Parathyroid adenoma (tissue), 2 donors: ENCODE measurements around the gene ADGRG3.
A peak's percentile ranks its signal among the peaks of the same experiment; 100 is the strongest.

ENCODE experiments used
- H2AFZ ChIP-seq: fragments of 300-600 bp; sonication (generic); one replicate; pipeline ENCODE4 v1.7.0; 2017; ENCODE audit warnings: antibody characterized with exemption, mild to moderate bottlenecking
- H3K27ac ChIP-seq: fragments of 300-600 bp; sonication (generic); one replicate; pipeline ENCODE4 v1.7.0; 2017
- H3K27me3 ChIP-seq: fragments of 300-600 bp; sonication (generic); one replicate; pipeline ENCODE4 v1.7.0; 2017; ENCODE audit warnings: low read length; ENCODE audit not compliant: control insufficient read depth, insufficient read depth
- H3K36me3 ChIP-seq: fragments of 300-600 bp; sonication (generic); one replicate; pipeline ENCODE4 v1.7.0; 2017; ENCODE audit warnings: low read length; ENCODE audit not compliant: control insufficient read depth, insufficient read depth
- H3K4me1 ChIP-seq: fragments of 300-600 bp; sonication (generic); one replicate; pipeline ENCODE4 v1.7.0; 2017; ENCODE audit warnings: control low read depth
- H3K4me2 ChIP-seq: fragments of 300-600 bp; sonication (generic); one replicate; pipeline ENCODE4 v1.7.0; 2017; ENCODE audit warnings: low read length
- H3K4me3 ChIP-seq: fragments of 300-600 bp; sonication (generic); one replicate; pipeline ENCODE4 v1.7.0; 2017; ENCODE audit warnings: low read depth, low read length
- H3K79me2 ChIP-seq: fragments of 300-600 bp; sonication (generic); one replicate; pipeline ENCODE4 v1.7.0; 2017; ENCODE audit warnings: control low read depth
- H3K9ac ChIP-seq: fragments of 300-600 bp; sonication (generic); one replicate; pipeline ENCODE4 v1.7.0; 2017; ENCODE audit warnings: mild to moderate bottlenecking
- H3K9me3 ChIP-seq: fragments of 300-600 bp; sonication (generic); one replicate; pipeline ENCODE4 v1.7.0; 2017; ENCODE audit warnings: low read length; ENCODE audit not compliant: control insufficient read depth
- CTCF ChIP-seq: fragments of 300-600 bp; sonication (generic); IDR thresholded peaks from one replicate; pipeline ENCODE4 v1.7.0; 2017; ENCODE audit warnings: antibody characterized with exemption, mild to moderate bottlenecking
- donor health status: primary hyperparathyroidism.

Gene ADGRG3

DNA sequence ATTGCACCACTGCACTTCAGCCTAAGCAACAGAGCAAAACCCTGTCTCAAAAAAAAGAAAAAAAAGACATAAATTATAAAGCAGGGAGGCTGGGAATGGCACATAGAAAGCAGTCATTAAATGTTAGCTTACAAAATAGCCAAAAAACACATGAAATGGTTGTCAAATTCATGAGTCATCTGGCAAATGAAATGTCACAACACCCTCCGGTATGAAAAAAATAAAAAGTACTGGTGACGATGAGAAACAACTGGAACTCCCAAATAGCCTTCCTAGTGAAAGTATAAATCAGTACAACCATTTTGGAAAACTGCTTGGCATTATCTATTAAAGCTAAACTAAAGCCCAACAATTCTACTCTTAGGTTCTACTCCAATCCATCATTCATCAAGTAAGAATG is 63.9 kb downstream of the ADGRG3 start:
- no peak for TF ChIP-seq CTCF
- Histone ChIP-seq H3K4me3 (no peak overlapping the region), H2AFZ (no peak overlapping the region), H3K27me3 (no peaks in the 10 kb centered on the region), H3K4me1 (peaks cover 5% of the 10 kb centered on the region), H3K27ac (no peak overlapping the region), H3K36me3 (no peaks in the 10 kb centered on the region), H3K79me2 (no peaks in the 10 kb centered on the region), H3K9ac (no peak overlapping the region), H3K9me3 (no peaks in the 10 kb centered on the region), H3K4me2 (no peak overlapping the region)

DNA sequence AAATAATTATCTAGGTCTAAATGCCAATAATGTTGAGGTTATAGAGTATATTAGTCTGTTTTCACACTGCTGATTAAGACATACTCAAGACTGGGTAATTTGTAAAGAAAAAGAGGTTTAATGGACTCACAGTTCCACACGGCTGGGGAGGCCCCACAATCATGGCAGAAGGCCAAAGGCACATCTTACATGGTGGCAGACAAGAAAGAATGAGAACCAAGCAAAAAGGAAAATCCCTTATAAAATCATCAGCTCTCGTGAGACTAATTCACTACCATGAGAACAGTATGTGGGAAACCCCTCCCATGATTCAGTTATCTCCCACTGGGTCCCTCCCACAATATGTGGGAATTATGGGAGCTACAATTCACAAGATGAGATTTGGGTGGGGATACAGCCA is 64.6 kb downstream of the ADGRG3 start:
- Histone ChIP-seq H3K4me2 (no peak overlapping the region), H3K27me3 (no peaks in the 10 kb centered on the region), H3K27ac (no peak overlapping the region), H3K9me3 (no peaks in the 10 kb centered on the region), H3K4me1 (peaks cover 5% of the 10 kb centered on the region), H2AFZ (no peak overlapping the region), H3K79me2 (peaks cover 4% of the 10 kb centered on the region), H3K4me3 (no peak overlapping the region), H3K9ac (no peak overlapping the region), H3K36me3 (no peaks in the 10 kb centered on the region)
- TF ChIP-seq CTCF, result no peak

GRCh38 chr16:57734308-57734924 is 66.3 kb downstream of the ADGRG3 start:
- Histone ChIP-seq H3K9me3 (no peaks in the 10 kb centered on the region), H2AFZ (peak overlapping the region; percentile 90), H3K36me3 (no peaks in the 10 kb centered on the region), H3K9ac (peak overlapping the region; percentile 67), H3K4me3 (peak overlapping the region; percentile 89), H3K27me3 (no peaks in the 10 kb centered on the region), H3K27ac (peak overlapping the region; percentile 73), H3K79me2 (peaks cover 11% of the 10 kb centered on the region), H3K4me1 (peaks cover 5% of the 10 kb centered on the region), H3K4me2 (peak overlapping the region; percentile 97)
- no peak for TF ChIP-seq CTCF

DNA sequence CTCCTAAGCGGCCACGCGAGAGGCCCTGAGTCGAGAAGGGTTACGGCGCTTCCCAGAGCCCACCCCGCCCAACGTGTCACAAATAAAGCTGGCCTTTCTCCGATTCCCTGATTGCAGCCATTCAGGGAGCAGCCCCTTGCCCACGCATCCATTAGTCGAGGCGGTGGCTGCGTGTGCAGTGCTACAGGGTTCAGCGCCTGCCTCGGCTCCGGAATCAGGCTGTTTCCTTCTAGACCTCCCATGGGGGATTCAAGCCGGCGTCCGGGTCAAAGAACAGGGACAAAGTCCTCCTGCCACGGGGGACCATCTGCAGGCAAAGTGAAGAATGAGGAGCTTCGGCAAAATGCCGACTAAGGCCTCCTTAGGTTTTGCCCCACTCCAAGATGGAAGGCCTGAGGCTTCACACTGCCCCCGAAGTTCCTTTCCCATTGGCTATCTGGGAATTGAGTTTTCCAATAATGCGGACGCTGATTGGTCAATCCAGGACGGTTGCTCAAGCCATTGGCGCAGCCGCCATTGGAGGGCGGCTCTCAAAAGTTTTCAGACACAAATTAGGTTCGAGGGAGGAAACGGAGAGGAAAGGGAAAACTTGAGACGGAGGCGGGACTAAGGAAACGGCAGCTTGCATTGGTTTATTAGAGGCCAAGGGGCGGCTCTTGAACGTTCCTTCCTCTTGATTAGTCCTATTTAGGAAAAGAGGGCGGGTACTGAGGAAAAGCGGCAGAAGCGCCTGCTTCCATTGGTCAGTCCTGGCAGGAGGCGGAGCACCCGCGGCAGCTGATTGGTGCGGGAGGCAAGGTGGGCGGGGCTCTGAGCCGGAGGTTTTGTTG is 67.0 kb downstream of the ADGRG3 start:
- Histone ChIP-seq H3K27ac (peak overlapping the region; percentile 73), H3K79me2 (peaks cover 11% of the 10 kb centered on the region), H3K4me1 (peaks cover 5% of the 10 kb centered on the region), H2AFZ (peak overlapping the region; percentile 95), H3K4me2 (peak overlapping the region; percentile 97), H3K27me3 (no peaks in the 10 kb centered on the region), H3K36me3 (no peaks in the 10 kb centered on the region), H3K9me3 (no peaks in the 10 kb centered on the region), H3K4me3 (peak overlapping the region; percentile 89), H3K9ac (peak overlapping the region; percentile 67)
- no peak for TF ChIP-seq CTCF
